ENCODE results near the gene TMC3. TPM values are rescaled to one million over a fixed set of nuclear protein-coding genes. Genes with fewer than 3 reads are reported as not detected.

Gene TMC3
- total RNA-seq, 3 donors from 2014 or later = 0.95 TPM; not detected in 2

DNA sequence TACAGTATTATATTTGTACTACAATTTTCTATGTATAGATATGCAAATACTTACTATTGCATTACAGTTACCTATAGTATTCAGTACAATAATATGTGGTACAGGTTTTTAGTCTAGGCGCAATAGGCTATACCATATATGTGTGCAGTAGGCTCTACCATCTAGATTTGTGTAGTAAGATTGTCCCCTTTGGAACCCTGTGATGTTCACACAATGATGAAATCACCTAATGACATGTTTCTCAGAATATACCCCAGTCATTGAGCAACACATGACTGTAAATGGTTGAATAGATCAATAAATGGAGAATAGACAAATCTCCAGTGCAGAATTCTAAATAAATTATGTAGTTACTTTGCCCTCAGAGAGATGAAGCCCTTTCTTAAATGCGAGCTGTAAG lies 17.6 kb upstream of the TMC3 start:
- intact Hi-C loops (cut with DNase I, micrococcal nuclease) = no loop called here
- H3K4me1 ChIP-seq (ENCODE audit: low read depth) = peaks cover 14% of the 10 kb centered on the region
- ATAC-seq (no peak), DNase-seq (no peak)
- H3K36me3 ChIP-seq (ENCODE audit: low read depth) = no peaks in the 10 kb centered on the region
- TF ChIP-seq, protein P1, sequence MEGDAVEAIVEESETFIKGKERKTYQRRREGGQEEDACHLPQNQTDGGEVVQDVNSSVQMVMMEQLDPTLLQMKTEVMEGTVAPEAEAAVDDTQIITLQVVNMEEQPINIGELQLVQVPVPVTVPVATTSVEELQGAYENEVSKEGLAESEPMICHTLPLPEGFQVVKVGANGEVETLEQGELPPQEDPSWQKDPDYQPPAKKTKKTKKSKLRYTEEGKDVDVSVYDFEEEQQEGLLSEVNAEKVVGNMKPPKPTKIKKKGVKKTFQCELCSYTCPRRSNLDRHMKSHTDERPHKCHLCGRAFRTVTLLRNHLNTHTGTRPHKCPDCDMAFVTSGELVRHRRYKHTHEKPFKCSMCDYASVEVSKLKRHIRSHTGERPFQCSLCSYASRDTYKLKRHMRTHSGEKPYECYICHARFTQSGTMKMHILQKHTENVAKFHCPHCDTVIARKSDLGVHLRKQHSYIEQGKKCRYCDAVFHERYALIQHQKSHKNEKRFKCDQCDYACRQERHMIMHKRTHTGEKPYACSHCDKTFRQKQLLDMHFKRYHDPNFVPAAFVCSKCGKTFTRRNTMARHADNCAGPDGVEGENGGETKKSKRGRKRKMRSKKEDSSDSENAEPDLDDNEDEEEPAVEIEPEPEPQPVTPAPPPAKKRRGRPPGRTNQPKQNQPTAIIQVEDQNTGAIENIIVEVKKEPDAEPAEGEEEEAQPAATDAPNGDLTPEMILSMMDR (IDR thresholded peaks at IDR 0.05) = no peak
- H3K4me3 ChIP-seq = no peak overlapping the region
- H3K9me3 ChIP-seq = no peaks in the 10 kb centered on the region

DNA sequence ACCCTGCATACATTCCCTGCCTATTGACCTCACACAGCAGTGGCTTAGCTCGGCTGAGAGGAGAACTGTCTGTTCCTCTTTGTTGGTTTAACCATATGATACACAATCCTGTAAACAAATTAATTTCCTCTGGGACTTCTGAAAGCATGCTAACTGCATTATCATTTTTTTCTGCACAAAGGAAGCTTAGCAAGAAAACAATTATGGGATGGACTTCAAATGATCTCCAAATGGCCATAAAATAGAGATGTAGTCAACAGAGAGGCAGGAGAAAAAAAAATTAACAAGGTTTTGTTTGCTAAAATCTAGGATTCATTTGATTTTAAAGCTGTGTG lies 14.4 kb upstream of the TMC3 start:
- Histone ChIP-seq H3K4me1 (ENCODE audit: low read depth) (peaks cover 29% of the 10 kb centered on the region), H3K4me3 (no peak overlapping the region), H3K9me3 (no peaks in the 10 kb centered on the region), H3K36me3 (ENCODE audit: low read depth) (no peaks in the 10 kb centered on the region)
- intact Hi-C loops (cut with DNase I, micrococcal nuclease) = no loop called here
- DNase-seq (no peak), ATAC-seq (no peak)
- TF ChIP-seq, protein P1 (IDR thresholded peaks at IDR 0.05) = no peak

DNA sequence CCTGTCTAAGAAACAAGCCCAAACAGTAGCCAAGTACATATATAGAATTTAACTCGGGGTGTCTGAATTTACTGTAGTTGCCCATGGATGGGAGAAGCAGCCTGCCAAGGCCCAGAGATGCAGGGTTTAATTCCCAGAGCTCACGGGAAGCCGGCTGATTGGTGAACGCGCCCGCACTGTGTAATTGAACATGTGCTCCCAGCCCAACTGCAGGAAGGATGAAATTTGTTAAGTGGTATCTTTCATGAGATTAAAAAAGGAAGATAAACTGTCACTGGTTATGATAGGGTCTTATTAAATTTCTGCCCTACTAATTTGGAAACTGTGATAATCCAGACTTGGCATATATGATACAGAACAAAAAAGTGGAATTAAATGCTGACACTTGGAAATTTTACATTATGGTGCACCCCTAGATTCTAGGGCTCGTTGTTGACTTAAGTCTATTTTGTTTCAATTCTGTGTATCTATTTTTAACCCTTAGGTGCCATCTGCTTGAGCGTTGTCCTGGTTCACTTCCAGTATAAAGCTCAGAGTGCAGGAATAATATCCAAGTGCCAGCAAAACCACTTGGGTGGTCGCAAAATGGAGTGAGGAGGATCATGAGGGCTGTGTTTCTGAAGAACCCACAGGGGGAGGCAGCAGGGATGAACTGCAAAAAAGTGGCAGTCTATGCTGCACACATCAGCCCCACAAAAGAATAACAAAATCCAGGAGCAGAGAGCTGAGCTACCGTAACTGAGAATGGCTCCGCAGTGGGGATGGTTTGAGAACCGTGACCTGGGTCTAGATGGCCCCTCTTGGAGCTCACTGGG lies 13.8 kb upstream of the TMC3 start:
- ATAC-seq = no peak
- Histone ChIP-seq H3K4me3 (no peak overlapping the region), H3K9me3 (no peaks in the 10 kb centered on the region), H3K36me3 (ENCODE audit: low read depth) (no peaks in the 10 kb centered on the region), H3K4me1 (ENCODE audit: low read depth) (peaks cover 29% of the 10 kb centered on the region)
- intact Hi-C loops (cut with DNase I, micrococcal nuclease) = no loop called here
- DNase-seq = no peak
- TF ChIP-seq, protein P1 (IDR thresholded peaks at IDR 0.05) = no peak

DNA sequence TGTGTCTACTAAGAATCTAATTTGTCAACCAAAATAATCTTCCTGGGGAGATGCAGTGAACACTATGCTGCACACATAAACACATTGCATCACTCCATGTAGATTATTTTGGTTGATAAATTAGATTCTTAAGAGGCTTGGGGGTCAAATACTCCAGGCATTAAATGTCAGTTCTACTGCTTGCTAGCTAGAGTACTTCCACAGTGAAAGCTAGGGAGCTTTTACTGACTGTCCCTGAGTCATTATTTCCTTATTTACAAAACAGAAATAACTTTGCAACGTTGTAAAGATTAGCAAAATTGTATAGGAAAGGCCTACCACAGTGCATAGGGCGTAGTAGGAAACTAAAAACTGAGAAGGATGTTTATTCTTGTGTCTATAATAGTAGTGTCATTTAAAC lies 12.9 kb upstream of the TMC3 start:
- TF ChIP-seq, protein P1 (IDR thresholded peaks at IDR 0.05) = no peak
- H3K4me1 ChIP-seq (ENCODE audit: low read depth) = peaks cover 29% of the 10 kb centered on the region
- H3K36me3 ChIP-seq (ENCODE audit: low read depth) = no peaks in the 10 kb centered on the region
- intact Hi-C loops (cut with DNase I, micrococcal nuclease) = no loop called here
- no peak for DNase-seq
- no peak overlapping the region for H3K4me3 ChIP-seq
- peak; percentile 88 for ATAC-seq
- H3K9me3 ChIP-seq = no peaks in the 10 kb centered on the region

DNA sequence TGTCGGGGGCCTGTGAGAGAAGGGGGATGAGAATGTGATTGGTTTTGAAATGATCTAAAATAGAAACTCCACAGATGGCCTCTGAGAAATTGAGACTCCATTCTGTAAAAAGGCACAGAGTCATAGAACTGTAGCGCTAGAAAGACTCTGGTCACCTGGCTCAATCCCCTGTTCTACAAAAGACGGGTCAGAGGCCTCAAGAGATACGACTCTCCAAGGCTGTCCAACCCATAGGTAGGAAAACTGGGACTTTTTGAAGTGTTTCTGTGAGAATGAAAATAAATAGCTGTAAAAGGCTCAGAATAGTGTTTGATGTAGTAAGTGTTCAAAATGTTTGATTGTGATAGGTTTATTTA lies 11.7 kb upstream of the TMC3 start:
- intact Hi-C loops (cut with DNase I, micrococcal nuclease) = no loop called here
- DNase-seq (no peak), ATAC-seq (peak; percentile 2)
- Histone ChIP-seq H3K9me3 (no peaks in the 10 kb centered on the region), H3K36me3 (ENCODE audit: low read depth) (no peaks in the 10 kb centered on the region), H3K4me1 (ENCODE audit: low read depth) (peaks cover 29% of the 10 kb centered on the region), H3K4me3 (no peak overlapping the region)
- TF ChIP-seq, protein P1 (IDR thresholded peaks at IDR 0.05) = no peak

All from mucosa of descending colon (tissue), 3 donors.